HCEC 1CT (cell line): ENCODE results near the gene SHISAL1.
A peak's percentile ranks its signal among the peaks of the same experiment; 100 is the strongest.
"Not testable (repeated sequence)": the region's sequence is repeated elsewhere in the genome, so short reads cannot be mapped to it uniquely, and the experiment has no call there.

ENCODE experiments used
- DNase-seq: peaks from one replicate; pipeline ENCODE4 v3.0.0-alpha.2; 2017

The SHISAL1 gene

DNA sequence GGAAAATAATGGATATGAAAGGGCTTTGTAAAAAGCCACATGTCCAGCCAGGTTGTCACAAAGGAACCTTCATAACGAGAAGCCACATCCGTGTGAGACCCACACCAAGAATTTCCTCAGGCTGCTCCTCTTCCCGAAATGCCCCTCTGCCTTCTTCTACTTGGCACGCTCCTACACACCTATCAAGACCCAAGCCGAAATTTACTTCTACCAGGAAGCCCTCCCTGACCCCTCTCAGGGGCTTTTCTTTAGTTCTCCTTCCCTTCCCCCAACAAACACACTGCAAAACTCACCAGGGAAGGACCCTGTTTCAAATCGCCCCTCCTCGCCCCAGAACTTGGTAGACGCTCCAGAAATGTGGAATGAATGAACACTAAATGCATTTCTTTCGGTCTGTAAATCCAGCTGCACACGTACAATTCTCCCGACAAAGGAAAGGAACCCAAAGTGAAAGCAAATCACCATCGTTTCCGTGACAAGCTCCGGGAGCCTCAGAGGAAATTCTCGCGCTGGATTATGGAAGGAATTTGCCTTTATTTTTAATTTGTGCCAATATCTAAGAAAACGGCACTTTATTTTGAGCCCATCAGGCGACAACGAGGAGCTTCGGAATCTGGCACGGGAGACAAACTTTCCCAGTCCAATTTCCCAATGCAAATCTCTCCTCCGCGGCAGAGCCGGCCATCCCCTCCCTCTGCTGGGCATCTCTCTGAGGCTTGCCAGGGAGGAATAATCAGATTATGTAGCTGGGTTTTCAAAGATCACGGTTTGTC lies 13.2 kb upstream of the SHISAL1 start:
- peak; percentile 15 for DNase-seq

DNA sequence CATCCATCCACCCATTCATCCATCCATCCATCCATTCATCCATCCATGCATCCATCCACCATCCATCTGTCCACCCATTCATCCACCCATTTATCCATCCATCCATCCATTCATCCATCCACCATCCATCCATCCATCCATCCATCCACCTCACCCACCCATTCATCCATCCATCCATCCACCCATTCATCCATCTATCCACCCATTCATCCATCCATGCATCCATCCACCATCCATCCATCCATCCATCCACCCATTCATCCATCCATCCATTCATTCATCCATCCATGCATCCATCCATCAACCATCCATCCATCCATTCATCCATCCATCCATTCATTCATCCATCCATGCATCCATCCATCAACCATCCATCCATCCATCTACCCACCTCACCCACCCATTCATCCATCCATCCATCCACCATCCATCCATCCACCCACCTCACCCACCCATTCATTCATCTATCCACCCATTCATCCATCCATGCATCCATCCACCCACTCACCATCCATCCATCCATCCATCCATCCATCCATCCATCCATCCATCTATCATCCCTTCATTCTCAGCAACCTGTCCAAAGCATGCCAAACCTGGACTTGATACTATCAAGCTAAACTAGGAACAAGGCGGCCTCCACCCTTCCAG lies 10.5 kb upstream of the SHISAL1 start:
- DNase-seq: not testable (repeated sequence)

DNA sequence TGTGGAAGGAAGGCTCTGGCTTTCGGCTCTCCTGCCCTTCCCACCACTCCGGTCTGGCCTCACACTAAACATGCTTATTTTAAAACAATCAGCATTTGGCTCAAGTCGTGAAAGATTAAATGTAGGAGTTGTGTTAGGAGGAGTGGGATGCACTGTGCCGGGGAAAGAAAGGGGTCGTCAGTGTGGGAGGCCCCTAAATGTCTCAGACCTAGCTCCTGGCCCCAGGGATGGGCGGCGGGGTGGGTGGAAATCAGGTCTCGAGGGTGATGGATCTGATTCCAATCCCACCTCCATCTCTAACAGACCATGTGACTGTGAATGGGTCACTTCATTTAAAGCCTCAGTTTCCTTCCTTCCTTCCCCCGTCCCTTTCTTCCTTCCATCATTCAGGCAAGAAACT lies 6.9 kb upstream of the SHISAL1 start:
- no peak for DNase-seq

DNA sequence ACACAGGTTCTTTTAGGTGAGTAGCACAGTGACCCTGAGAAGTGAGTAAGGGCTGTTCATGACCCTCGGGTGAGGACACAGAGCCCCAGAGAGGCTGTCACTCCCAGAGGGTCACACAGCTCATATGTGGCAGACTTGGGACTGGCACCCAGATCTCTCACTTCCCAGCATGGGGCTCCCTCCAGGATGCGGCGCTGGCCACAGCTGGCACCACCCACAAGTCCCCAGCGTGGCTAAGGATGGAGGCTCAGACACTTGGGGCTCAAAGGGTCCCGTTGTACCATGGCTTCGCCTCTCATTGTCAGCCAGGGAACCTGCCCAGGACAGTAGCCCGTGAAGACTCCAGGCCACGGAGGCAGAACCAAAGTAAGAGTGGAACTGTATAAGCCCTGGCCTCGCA lies 6.0 kb upstream of the SHISAL1 start:
- no peak for DNase-seq

DNA sequence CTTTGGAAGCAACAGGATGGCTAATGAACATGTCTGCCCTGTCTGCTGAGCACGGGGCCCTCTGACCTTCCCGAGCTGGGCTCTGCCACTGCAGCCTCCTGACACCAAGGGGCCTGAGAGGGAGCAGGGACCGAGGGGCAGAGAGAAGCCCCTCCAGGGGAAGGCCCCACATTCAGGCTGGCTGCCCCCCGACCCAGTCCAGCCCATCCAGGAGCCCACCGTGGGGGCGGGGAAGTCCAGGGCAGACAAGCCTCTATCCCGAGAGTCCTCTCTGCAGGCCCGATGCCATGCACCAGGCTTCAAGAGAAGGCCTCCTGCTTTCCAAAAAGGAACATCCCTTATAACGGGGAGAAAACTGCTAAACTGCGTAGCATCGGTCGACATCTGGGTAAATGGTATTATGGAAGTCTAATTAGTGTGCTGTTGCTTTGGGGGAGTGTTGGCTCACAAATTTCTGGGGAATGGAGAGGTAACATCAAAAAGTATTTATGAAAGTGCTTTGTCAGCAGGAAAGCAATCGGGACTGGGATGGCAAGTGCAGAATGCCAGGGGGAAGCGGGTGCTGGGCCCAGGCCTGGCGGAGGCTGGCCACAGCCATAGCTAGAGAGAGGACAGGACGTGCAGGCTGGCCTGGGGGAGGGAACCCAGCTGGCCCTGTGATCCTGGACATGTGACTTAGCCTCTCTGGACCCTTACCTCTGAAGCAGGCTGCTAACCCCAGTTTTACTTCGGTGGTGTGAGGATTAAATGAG lies 5.3 kb upstream of the SHISAL1 start:
- DNase-seq: no peak

DNA sequence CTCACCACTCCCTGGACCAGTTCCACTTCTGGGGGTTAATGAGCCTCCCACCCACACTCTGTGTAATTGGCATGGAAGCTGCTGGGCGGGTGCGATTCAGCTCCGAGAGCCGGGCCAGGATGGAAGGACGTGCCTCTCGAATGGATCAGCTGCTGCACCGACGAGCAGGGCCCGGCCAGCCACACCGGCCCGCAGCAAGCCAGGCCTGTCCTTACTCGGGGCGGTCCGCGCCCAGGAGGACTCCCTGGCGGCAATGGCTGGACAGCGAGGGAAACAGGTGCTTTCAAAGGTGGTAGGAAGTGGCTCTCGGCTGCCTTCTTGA lies 4.3 kb upstream of the SHISAL1 start:
- no peak for DNase-seq

DNA sequence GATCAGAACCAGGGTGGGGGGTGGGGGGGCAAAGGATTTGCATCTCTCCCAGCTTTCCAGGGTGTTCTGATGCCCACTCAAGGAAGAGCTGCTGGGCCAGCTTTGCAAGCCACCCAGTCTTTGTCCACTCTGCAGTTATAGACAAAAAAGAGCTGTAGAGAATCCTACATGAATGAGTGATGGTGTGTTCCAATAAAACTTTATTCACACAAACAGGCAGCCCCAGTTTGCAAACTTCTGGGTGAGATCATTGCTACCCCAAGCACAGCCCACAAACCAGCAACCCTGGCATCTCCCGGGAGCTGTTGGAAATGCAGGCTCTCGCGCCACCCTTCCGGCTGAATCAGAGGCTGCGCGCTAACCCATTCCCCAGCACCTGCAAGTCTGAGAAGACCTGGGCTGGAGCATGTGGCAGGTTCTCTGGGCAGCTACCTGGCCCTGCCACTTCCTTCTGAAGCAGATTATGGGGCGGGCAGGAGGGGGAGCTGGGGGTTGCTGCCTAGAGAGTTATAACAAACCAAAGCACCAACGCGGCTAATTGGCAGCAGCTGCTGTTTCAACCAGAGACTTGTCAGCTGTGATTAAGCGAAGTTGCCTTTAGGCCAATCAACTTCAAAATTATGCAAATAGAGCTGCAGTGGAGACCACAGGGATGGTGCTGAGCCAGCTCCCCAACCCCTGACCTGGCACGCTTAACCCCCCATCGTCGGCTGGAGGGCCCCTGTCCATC lies 3.8 kb upstream of the SHISAL1 start:
- DNase-seq: no peak

DNA sequence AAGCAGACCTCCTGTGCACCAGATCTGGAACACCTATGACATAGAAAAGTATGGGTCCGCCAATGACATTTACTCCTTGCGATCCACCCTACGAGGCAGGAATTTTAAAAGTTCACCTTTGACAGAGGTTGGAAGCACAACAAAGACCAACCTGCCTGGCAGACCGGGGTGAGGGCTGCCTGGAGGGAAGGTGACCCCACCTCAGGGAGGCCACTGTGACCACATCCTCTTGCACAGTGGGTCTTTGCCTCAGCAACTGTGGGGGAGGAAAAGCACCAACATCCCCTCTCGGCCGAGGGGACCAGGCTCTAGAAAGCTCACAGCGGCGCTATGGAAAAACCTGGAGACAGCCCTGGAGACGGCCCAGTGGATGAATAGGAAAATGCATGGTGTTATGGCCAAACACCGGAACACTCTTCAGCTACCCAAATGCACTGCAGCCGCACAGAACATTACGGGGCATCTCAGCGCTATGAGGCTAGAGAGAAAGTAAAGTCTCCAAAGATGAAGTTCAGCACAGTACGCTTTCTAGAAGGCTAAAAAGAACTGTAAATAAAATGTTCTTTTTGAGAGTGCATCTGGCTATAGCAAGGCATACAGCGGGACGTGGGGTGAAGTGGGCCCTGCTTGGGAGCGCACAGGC lies 1.8 kb upstream of the SHISAL1 start:
- no peak for DNase-seq

DNA sequence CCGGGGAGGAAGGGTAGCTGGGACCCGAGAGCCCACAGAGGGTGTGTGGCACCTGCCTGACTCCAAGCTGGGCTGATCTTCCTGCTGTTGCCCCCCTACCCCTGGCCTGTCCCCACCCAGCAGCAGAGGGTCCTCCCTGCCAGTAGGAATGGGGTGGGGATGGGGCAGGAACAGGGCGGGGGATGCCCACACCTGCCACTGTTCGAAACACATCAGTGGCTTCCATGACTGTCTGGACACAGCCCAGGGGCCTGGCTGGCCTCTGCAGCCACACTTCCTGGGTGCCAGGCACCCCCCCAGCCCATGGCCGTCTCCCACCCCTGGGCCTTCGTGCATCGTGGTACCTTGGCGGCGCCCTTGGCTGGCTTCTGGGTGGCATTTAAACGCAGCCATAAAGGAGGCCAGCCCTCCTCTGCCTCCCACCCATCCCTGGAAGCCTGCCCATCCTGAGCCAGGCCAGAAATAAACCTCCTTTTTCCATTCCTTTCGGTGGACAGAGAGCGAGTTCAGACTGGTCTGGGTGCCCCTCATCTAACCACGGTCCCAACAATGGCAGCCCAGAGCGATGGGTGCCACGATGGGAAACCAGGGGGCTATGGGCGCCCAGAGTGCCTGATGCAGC lies 745 bp upstream of the SHISAL1 start:
- DNase-seq: no peak

DNA sequence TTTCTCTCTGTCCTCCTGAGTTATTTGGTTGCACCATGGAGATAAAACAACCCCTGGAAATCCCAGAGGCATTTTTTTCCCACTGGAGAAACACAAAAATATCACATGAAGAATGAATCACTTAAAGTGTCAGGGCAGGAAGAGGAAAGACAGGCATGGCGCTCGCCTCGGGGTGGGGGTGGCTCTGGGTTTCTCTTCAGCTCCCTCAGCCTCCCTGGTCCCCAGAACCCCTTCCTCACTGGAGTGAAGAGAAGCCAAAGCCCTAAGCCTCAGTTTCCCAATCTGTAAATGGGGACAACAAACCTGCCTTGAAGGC lies 938 bp downstream of the SHISAL1 start:
- DNase-seq: peak; percentile 30

DNA sequence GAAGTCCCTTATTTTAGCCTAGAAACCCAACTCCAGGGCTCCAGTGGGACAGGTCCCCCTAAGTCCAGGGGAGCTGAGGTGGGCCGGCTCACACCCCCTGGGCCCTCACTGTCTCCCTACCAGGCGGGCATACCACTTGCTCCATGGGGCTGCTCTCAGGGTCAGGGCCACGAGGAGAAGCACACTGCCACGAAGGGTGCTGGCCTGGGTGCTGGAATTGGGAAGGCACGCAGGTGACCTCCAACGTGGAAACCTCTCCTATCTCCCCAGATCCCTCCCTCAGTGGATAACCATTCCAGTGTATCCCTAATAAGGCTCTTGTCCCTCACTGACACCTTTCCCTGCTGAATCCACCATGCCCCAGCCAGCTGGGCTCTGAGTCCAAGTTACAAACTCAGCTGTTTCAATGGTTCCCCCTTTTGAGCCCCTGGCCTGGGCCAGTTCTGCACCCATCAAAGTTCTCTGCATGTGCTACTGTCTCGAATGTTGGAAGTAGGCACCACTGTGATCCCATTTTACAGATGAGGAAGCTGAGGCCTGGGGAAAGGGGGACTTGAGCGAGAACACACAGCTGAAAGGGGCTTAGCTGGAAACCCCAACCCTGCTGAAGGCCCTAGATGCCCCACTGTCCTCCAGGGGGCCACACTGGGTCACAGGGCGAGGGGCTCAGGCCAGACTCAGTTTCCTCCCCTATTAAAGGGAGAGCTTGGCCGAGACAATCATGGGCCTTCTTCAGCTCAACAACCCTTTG lies 1.5 kb downstream of the SHISAL1 start:
- DNase-seq: no peak

DNA sequence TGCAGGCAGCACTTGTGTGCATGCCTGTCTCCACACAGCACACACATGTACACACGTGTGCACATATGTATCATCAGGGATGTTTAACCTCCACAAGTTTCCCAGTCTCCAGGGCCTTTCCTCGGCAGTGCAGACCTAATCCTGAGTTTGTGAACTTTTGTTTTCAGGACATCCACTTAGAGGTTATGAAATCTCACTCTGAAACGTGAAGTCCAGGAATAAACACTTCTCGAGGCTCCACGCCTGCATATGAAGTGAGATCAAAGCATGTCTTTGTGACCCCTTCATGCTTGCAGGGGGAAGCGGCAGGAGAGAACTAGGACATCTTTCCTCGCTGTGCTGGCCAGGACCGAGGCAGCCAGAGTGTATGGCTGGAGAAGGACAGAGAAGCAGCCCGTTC lies 3.1 kb downstream of the SHISAL1 start:
- DNase-seq: no peak

DNA sequence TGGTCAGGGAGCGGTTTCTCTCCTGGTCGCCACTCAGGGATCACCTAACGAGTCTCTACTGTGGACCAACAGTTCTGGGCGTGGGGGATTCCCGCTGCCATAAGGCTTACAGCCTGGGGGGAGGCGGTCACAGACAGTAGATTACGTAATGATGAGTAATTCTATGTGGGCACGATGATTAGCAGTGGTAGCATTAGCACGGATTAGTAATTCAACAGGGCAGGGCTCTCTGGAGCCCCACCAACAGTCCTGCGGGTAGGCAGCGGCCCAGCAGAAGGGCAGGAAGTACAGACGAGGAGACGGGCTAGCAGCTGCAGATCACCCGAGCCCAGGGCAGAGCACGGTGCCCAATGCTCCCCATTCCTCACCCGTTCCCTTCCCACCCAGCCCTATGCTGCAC lies 3.6 kb downstream of the SHISAL1 start:
- DNase-seq: peak; percentile 89

DNA sequence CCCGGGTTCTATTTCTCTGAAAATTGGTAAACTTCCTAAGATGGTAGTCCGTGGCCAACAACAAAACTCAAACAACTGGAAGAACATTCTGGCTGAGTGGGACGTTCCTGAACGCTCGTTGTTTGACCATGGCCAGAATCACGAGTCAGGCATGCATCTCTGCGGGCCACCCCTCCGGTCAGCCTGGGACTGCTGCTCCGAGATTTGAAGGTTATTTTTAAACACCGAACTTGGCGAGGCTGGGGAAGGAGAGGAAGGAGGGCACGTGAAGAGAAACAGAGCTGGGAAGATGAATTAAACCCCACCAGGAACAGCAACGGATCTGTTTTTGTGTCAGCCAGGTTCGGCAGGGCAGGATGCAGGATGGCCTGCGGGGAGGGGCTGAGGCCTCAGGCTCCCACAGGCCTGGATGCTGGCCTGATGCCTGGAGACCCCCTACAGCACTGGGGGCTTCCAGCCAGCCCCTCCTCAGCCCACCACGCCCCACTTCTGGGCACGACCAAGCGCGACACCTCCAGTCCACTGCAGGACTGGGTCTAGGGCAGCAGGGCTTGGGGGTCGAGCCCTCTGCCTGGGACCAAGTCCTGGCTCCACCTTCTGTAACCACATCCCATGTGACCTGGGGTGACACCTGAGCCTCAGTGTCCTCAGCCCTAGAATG lies 5.1 kb downstream of the SHISAL1 start:
- no peak for DNase-seq

DNA sequence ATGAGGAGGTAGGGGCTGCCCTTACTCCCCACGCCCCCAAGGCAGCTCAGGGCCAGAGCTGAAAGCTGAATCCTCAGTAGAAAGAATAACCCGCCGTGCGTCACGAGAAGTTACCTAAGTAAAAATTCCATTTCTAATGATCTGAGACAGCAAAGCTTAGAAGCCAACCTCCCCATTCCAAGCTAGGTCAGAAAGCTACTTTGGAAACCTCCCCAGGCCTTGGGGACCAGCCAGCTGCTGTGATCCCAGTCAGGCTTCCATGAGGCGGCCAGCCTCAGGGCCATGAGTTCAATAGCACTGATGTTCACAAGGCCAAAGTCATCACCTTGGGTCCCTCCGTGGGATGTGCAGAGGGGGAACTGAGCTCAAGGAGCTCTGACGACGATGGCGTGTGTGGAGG lies 6.9 kb downstream of the SHISAL1 start:
- DNase-seq: no peak

DNA sequence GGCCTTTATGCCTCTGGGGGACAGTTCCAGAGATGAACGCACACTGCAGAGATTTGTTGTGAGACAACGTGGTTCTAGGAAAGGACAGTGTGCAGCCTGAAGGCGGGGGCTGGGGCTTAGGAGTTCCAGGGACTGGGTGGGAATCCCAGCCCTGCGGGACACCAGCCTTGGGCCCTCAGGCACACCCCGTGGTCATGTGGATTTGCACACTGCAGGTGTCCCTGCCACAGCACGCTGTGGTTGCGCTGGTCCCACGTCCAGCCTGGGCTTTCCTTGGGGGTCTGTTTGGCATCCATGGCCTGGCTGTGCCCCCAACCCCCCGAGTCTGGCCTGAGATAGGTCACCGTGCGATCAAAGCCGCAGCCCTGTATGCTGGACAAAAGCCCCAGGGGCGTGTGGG lies 7.3 kb downstream of the SHISAL1 start:
- DNase-seq: no peak

DNA sequence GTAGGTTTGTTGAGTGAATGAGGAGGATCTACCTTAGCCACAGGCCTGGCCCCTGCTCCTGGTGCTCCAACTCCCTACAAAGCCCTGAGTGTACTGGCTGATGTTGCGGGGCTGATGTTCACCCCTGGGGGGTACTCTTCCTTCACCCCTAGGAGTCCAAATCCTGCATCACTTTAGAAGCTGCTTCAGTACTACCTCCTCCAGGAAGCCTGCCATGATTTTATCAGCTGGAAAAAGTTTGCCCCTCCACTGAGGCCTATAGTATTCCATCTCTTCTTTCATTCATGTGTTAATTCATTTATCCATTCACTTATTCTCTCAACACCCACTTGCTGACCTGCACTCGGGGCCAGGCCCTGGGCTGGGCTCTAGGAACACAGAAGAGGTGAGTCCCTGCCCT lies 7.8 kb downstream of the SHISAL1 start:
- no peak for DNase-seq

DNA sequence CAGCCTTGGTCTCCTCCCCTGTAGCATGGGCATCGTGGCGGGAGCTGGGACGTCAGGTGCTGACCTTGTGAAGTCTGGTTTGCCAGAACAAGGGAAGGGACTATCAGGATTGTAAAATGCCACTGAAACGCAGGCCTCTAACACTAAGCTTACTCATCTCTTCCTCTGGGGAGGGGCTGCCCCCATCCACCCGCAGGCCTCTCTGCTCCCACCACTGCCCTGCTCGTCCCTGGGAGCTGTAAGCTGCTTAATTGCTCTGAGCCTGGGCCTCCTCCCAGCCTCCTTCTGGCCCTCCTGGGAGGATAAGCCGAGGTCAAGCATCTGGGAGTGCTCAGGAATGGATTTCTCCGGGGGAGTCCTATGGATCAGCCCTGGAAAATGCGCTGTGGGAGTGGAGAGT lies 8.4 kb downstream of the SHISAL1 start:
- DNase-seq: no peak

DNA sequence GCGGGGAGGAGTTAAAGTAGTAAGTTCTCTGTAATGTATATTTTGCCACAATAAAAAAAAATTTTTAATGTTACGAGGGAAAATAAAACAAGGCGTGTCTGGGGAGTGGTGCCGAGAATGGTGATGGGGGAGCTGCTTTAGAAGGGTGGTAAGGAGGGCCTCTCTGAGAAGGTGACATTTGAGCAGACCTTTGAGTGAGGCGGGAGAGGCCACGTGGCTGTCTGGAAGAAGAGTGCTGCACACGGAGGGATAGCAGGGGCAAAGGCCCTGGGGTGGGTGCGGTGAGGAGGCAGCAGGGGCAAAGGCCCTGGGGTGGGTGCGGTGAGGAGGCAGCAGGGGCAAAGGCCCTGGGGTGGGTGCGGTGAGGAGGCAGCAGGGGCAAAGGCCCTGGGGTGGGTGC lies 10.4 kb downstream of the SHISAL1 start:
- DNase-seq: not testable (repeated sequence)

DNA sequence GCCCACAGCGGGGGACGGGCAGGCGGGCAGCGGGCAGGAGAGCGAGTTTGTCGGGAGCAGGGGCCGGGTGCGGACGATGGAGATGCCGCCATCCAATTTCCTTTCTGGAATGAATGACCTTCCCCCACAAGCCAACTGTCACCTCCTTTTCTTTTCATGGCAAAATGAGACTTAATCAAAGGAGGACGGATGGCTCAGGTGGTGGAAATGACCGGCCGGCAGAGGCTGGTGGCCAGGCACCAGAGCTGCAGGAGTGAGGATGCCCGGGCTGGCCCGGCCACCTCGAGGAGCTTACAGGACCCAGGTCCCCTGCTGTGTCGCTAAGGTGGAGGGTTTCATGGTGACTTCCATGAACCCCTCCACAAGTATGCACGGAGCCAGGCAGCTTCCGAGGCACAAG lies 11.7 kb downstream of the SHISAL1 start:
- DNase-seq: no peak

DNA sequence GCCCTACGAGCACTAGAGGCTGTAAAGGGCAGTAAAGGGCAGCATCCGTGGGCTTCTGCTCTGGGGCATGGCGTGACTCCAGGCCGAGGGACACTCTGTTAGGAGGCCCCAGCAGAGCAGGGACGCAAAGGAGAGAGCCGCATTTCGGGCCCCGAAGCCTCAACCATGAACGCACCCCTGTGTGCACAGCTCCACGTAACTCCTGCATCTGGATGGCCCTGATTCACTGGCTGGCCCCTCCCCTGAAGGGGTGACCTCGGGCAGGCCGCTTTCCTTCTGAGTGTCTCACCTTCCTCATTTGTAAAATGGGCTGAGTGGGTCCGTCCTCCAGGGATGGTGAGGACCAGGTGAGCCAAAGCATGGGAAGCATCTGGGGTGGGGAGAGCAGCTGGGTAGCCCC lies 13.6 kb downstream of the SHISAL1 start:
- no peak for DNase-seq
